ENCODE data around the gene CD93. TPM values are rescaled to one million over a fixed set of nuclear protein-coding genes. Genes with fewer than 3 reads are reported as not detected.

The CD93 gene
- total and polyA plus RNA-seq, 2 of the 8 experiments (the other 6 are each of a cell fraction or from before 2014, with no cell fraction given) = under 0.01 to 0.07 TPM

- no peak overlapping the region; the same call in 1 of the 2 replicates for H2BK20ac ChIP-seq (ENCODE audit: low read length)
- H2BK120ac ChIP-seq (replicated peaks; ENCODE audit: low read depth, low read length) = no peak overlapping the region
- H2BK5ac ChIP-seq (ENCODE audit: low read depth, low read length) = no peak overlapping the region
- peak overlapping the region; percentile 30 to 66 (median 50) for H3K4me3 ChIP-seq (ENCODE audit: extremely low read depth in 1 of 4, insufficient read depth in 2 of 4, low read depth in 3 of 4, low read length in 4 of 4)
- H3K18ac ChIP-seq (ENCODE audit: extremely low read depth, low read length) = no peak overlapping the region
- peak overlapping the region; percentile 54; the same call in 1 of the 2 replicates for H2AFZ ChIP-seq (ENCODE audit: low read length)
- H4K8ac ChIP-seq (ENCODE audit: extremely low read depth, insufficient read depth, low read length) = no peak overlapping the region
- H3K9me3 ChIP-seq (ENCODE audit: insufficient read depth in 2 of 2, low read depth in 1 of 2, low read length in 1 of 2) = no peaks in the 10 kb centered on the region
- no peak overlapping the region for H3K9ac ChIP-seq (replicated peaks in 1 of 4; ENCODE audit: extremely low read depth in 1 of 4, low read depth in 3 of 4, low read length in 3 of 4)
- WGBS, 2 experiments (ENCODE audit: extremely low coverage in 1 of 2, insufficient coverage in 1 of 2, insufficient read length in 1 of 2, insufficient replicate concordance in 2 of 2, low coverage in 1 of 2, low lambda C conversion rate in 2 of 2, missing lambda C conversion rate in 1 of 2) = 11% methylated on average over 85 of the region's 92 CpGs; no CpG with 5 or more reads in 1 of the 2 experiments
- DNase-seq (ENCODE audit: low read depth in 1 of 2, low spot score in 2 of 2) = peak in 1 of 2 experiments; percentile 80
- no peaks in the 10 kb centered on the region for H3K79me1 ChIP-seq (ENCODE audit: low read depth, low read length)
- no peak overlapping the region for H3K56ac ChIP-seq (replicated peaks; ENCODE audit: insufficient read length, low read depth, low read length)
- ChIA-PET POLR2A (ENCODE audit: partially characterized antibody) (interaction anchor here (1.3 kb wide), 1 partner anchor 12 kb away, joined by 3 read pairs; no protein-coding TSS in a partner anchor), CTCF (ENCODE audit: partially characterized antibody) (interaction anchor here (0.9 to 5.0 kb wide), 13 partner anchors 10 to 357 kb away, joined by 3 to 90 read pairs (median 5); partner anchors contain the start of gene CD93)
- H3K14ac ChIP-seq (ENCODE audit: insufficient read length) = no peak overlapping the region
- no peak overlapping the region for H3K4ac ChIP-seq (replicated peaks; ENCODE audit: insufficient read length, low read depth, low read length)
- peaks cover 28% of the 10 kb centered on the region for H3K23me2 ChIP-seq (ENCODE audit: low read depth, low read length)
- peak overlapping the region; percentile 59 for H4K91ac ChIP-seq (replicated peaks; ENCODE audit: insufficient read length, low read length)
- H3K4me2 ChIP-seq (ENCODE audit: insufficient read depth in 1 of 2, low read depth in 2 of 2, low read length in 2 of 2) = peak overlapping the region; percentile 70 to 98
- peaks cover 0 to 5% of the 10 kb centered on the region in 2 experiments for H4K20me1 ChIP-seq (replicated peaks in 1 of 2; ENCODE audit: control insufficient read depth in 1 of 2, insufficient read depth in 2 of 2, low read length in 2 of 2)
- H3K27me3 ChIP-seq (replicated peaks in 1 of 4; ENCODE audit: control insufficient read depth in 3 of 4, extremely low read depth in 1 of 4, insufficient read depth in 3 of 4, low read length in 3 of 4) = peaks cover 31 to 66% (median 51%) of the 10 kb centered on the region in 4 experiments
- H4K5ac ChIP-seq (ENCODE audit: insufficient read length, low read depth, low read length) = no peak overlapping the region
- no peaks in the 10 kb centered on the region for H3K79me2 ChIP-seq (ENCODE audit: control insufficient read depth in 1 of 2, insufficient read depth in 2 of 2, low read length in 2 of 2)
- peak overlapping the region; percentile 92; the same call in 1 of the 2 replicates for H2BK15ac ChIP-seq (ENCODE audit: low read length)
- no peak overlapping the region for H3K27ac ChIP-seq (ENCODE audit: low read depth, low read length)
- no peak overlapping the region for H3K23ac ChIP-seq (ENCODE audit: insufficient read length)
- peaks cover 4 to 12% (median 7%) of the 10 kb centered on the region in 4 experiments; a peak in 6 of 7 replicates for H3K4me1 ChIP-seq (replicated peaks in 1 of 4; ENCODE audit: control insufficient read depth in 3 of 4, insufficient read depth in 4 of 4, low read length in 3 of 4)
- no peaks in the 10 kb centered on the region for H3K36me3 ChIP-seq (ENCODE audit: control insufficient read depth in 2 of 4, insufficient read depth in 4 of 4, low read length in 3 of 4)
- peak overlapping the region; percentile 98; the same call in 1 of the 2 replicates for H2BK12ac ChIP-seq (ENCODE audit: low read depth, low read length)
- FAIRE-seq = no peak
- no peak overlapping the region for H2AK5ac ChIP-seq (ENCODE audit: low read depth, low read length)
- TF ChIP-seq YY1 (IDR thresholded peaks at IDR 0.05; ENCODE audit: low read depth, low read length) = no peak
- no peak for TF ChIP-seq MAFK (IDR thresholded peaks at IDR 0.05; ENCODE audit: low read depth, low read length)
- TF ChIP-seq MAX (IDR thresholded peaks at IDR 0.05) = peak; percentile 93
- 0 out of 2 replicates have a peak, but pooled peaks have one; percentile 33 for TF ChIP-seq RBBP5 (IDR thresholded peaks at IDR 0.05; ENCODE audit: borderline replicate concordance, low read depth, low read length)
- peak; percentile 27 for TF ChIP-seq RNF2 (IDR thresholded peaks at IDR 0.05; ENCODE audit: borderline replicate concordance, low read depth, low read length, missing control alignments, poor library complexity, severe bottlenecking)
- TF ChIP-seq RAD21 (IDR thresholded peaks at IDR 0.05 in 1 of 2, conservative IDR thresholded peaks at IDR 0.05 in 1 of 2; ENCODE audit: low read depth in 2 of 2, low read length in 2 of 2) = peak; percentile 6 to 30; a peak in 2 of 4 replicates
- peak; percentile 71 for TF ChIP-seq BACH1 (IDR thresholded peaks at IDR 0.05; ENCODE audit: low read length)
- peak; percentile 87 for TF ChIP-seq KDM4A (IDR thresholded peaks at IDR 0.05; ENCODE audit: low read depth, low read length, severe bottlenecking)
- TF ChIP-seq JUN (IDR thresholded peaks at IDR 0.05; ENCODE audit: low read depth, low read length) = no peak
These were observed 37.6 kb downstream of the CD93 start for GRCh38 chr20:23048283-23049200.

All from H1 (cell line).